Measurements from ENCODE around the gene ZBTB11. TPM values are rescaled to one million over a fixed set of nuclear protein-coding genes. Genes with fewer than 3 reads are reported as not detected.

The ZBTB11 gene
- polyA plus RNA-seq, 1 of the 3 experiments (the other 2 are of a cell fraction), result 4.9 TPM

GRCh38 chr3:101720851-101721840 lies 44.2 kb upstream of the ZBTB11 start:
- H3K27me3 ChIP-seq (ENCODE audit: insufficient read depth), result no peaks in the 10 kb centered on the region
- WGBS (ENCODE audit: low lambda C conversion rate), result 84% methylated on average over 10 of the region's 10 CpGs
- no peak overlapping the region for H3K4me2 ChIP-seq
- no peak overlapping the region for H3K4me3 ChIP-seq (ENCODE audit: low read depth in 2 of 2, low read length in 1 of 2)
- H3K79me2 ChIP-seq (ENCODE audit: insufficient read depth), result peaks cover 13% of the 10 kb centered on the region
- H3F3A ChIP-seq (replicated peaks; ENCODE audit: insufficient read depth), result peaks cover 9% of the 10 kb centered on the region
- H3K4me1 ChIP-seq (ENCODE audit: control insufficient read depth in 1 of 2, insufficient read depth in 2 of 2, low read depth in 1 of 2, low read length in 1 of 2), result peaks cover under 1 to 4% of the 10 kb centered on the region in 2 experiments; a peak in 3 of 4 replicates
- ChIA-PET POLR2A (no interaction called here), CTCF (interaction anchor here (0.9 kb wide), 1 partner anchor 13 kb away, joined by 3 read pairs; no protein-coding TSS in a partner anchor)
- H3K9me2 ChIP-seq, result no peaks in the 10 kb centered on the region
- no peak overlapping the region; the same call in 1 of the 2 replicates for H2AFZ ChIP-seq (ENCODE audit: low read depth)
- no peak overlapping the region for H3K9ac ChIP-seq
- H4K20me1 ChIP-seq (ENCODE audit: insufficient read depth), result no peaks in the 10 kb centered on the region
- H3K36me3 ChIP-seq (replicated peaks in 1 of 2; ENCODE audit: control insufficient read depth in 1 of 2, insufficient read depth in 2 of 2, low read length in 1 of 2), result no peaks in the 10 kb centered on the region
- H3K9me3 ChIP-seq, result no peaks in the 10 kb centered on the region; the same call in 1 of the 2 replicates
- TF ChIP-seq RCOR1 (IDR thresholded peaks at IDR 0.05; ENCODE audit: low read length), result no peak
- TF ChIP-seq CTCF (IDR thresholded peaks at IDR 0.05), result no peak
- TF ChIP-seq GABPA (IDR thresholded peaks at IDR 0.05; ENCODE audit: low read depth), result no peak
- no peak for TF ChIP-seq MXI1 (IDR thresholded peaks at IDR 0.05; ENCODE audit: low read depth, low read length)
- no peak for TF ChIP-seq POLR2AphosphoS5 (IDR thresholded peaks at IDR 0.05; ENCODE audit: low read depth, low read length)
- no peak for TF ChIP-seq TCF12 (IDR thresholded peaks at IDR 0.05)
- TF ChIP-seq FOXM1 (IDR thresholded peaks at IDR 0.05; ENCODE audit: low read depth), result no peak
- TF ChIP-seq MEF2A (IDR thresholded peaks at IDR 0.05; ENCODE audit: borderline replicate concordance, low read depth), result no peak
- TF ChIP-seq REST (IDR thresholded peaks at IDR 0.05; ENCODE audit: low read depth, low read length), result no peak
- no peak for TF ChIP-seq TEAD4 (IDR thresholded peaks at IDR 0.05; ENCODE audit: borderline replicate concordance, insufficient read depth)
- DNase-seq, result no peak
- no peak overlapping the region for H3K27ac ChIP-seq (ENCODE audit: low read depth in 2 of 2, low read length in 1 of 2)
